Fibroblast of the aortic adventitia (primary cell): ENCODE measurements around the gene RAB10. TPM values are rescaled to one million over a fixed set of nuclear protein-coding genes. Genes with fewer than 3 reads are reported as not detected.
"Not testable (repeated sequence)": the region's sequence is repeated elsewhere in the genome, so short reads cannot be mapped to it uniquely, and the experiment has no call there.

Source experiments
- DNase-seq: peaks from one replicate; pipeline ENCODE4 v3.0.0-alpha.2; 2010; ENCODE audit warnings: low read depth
- H3K4me3 ChIP-seq: 2 replicates; pipeline ENCODE4 v1.5.1; 2011; ENCODE audit warnings: low read depth, mild to moderate bottlenecking, control low read depth, low read length, moderate library complexity
- CTCF ChIP-seq: IDR thresholded peaks from 2 replicates; pipeline ENCODE4 v1.5.1; 2011; ENCODE audit warnings: mild to moderate bottlenecking, low read length, control low read depth, inconsistent platforms; ENCODE audit not compliant: insufficient read depth
- total RNA-seq: library from RNA; depleted of rRNA; stranded (reverse); fragments of >200 nt; gene quantifications from 2 replicates; pipeline ENCODE4 v1.2.3, GENCODE V29; 2012; ENCODE audit warnings: low replicate concordance

Gene RAB10
- total RNA-seq, 1 donor = 234 TPM

GRCh38 chr2:26103752-26104151 is 69.9 kb downstream of the RAB10 start:
- no peak for TF ChIP-seq CTCF
- no peak overlapping the region for H3K4me3 ChIP-seq
- DNase-seq = no peak

DNA sequence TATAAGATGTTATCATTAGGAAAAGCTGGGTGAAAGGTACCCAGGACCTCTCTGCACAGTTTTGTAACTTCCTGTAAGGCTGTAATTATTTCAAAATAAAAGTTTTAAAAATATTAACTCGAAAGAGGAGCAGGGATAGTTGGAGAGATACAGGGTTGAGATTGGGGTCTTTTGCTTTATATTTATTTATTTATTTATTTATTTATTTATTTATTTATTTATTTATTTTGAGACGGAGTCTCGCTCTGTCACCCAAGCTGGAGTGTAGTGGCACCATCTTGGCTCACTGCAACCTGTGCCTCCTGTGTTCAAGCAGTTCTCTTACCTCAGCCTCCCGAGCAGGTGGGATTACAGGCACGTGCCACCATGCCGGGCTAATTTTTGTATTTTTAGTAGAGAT is 74.8 kb downstream of the RAB10 start:
- not testable (repeated sequence) for DNase-seq

GRCh38 chr2:26112201-26112600 is 78.3 kb downstream of the RAB10 start:
- no peak for TF ChIP-seq CTCF
- no peak overlapping the region for H3K4me3 ChIP-seq

More for the DNA sequence above, 74.8 kb downstream of the RAB10 start:
- H3K4me3 ChIP-seq = not testable (repeated sequence)

GRCh38 chr2:26114151-26114550 is 80.3 kb downstream of the RAB10 start:
- TF ChIP-seq CTCF = no peak
- no peak overlapping the region for H3K4me3 ChIP-seq
- no peak for DNase-seq

More at GRCh38 chr2:26112201-26112600, 78.3 kb downstream of the RAB10 start:
- no peak for DNase-seq

GRCh38 chr2:26118682-26119081 is 84.8 kb downstream of the RAB10 start:
- DNase-seq = no peak
- no peak for TF ChIP-seq CTCF

DNA sequence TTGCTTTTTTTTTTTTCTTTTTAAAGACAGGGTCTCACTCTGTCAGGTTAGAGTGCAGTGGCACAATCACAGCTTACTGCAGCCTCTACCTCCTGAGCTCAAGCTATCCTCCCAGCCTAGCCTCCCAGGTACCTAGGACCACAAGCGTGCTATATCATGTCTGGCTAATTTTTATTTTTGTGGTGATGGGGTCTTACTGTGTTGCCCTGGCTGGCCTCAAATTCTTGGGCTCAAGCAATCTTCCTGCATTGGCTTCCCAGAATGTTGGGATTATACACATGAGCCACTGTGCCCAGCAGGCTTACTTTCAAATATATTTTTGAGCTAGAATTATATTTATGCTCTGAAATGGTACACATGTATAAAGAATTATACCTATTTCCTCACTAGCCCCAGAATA is 85.6 kb downstream of the RAB10 start:
- DNase-seq = no peak

More at GRCh38 chr2:26118682-26119081, 84.8 kb downstream of the RAB10 start:
- H3K4me3 ChIP-seq = no peak overlapping the region

GRCh38 chr2:26122630-26123029 is 88.7 kb downstream of the RAB10 start:
- H3K4me3 ChIP-seq = no peak overlapping the region
- DNase-seq = no peak
- TF ChIP-seq CTCF = no peak

More for the DNA sequence above, 85.6 kb downstream of the RAB10 start:
- TF ChIP-seq CTCF = no peak
- H3K4me3 ChIP-seq = no peak overlapping the region

- no peak overlapping the region for H3K4me3 ChIP-seq
- no peak for TF ChIP-seq CTCF
- no peak for DNase-seq
Measured at GRCh38 chr2:26123426-26123825, 89.5 kb downstream of the RAB10 start.
